DND-41 (cell line): Measurements from ENCODE around the gene GNB5.

ENCODE experiments used
- CTCF ChIP-seq: IDR thresholded peaks from 2 replicates; pipeline ENCODE4 v1.5.1; 2012; ENCODE audit warnings: borderline replicate concordance, low read length, moderate library complexity, mild to moderate bottlenecking; ENCODE audit not compliant: poor library complexity, severe bottlenecking; ENCODE audit errors: extremely low read depth
- EZH2 ChIP-seq: IDR thresholded peaks from 3 replicates; pipeline ENCODE4 v1.6.1; 2012; ENCODE audit warnings: borderline replicate concordance, low read depth, mild to moderate bottlenecking, moderate library complexity, low read length, inconsistent platforms; ENCODE audit not compliant: severe bottlenecking

DNA sequence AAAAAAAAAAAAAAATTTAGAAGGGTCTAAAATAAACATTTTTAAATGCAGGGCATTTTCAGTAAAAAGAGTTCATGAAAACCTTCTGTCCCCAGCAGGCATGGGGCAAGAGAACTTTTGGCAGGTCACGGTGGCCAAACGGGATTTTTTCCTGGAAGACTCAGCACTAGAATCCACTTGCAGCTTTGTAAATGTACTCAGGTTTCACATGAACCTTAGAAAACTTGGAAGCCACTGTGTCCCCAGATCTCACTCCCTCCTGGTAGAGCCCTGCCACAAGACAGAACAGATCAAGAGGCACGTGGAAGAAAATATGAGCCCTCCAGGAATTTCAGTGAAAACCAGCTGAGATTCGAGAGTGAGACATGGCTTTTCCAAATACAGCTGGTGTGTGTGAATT, 2.1 kb upstream of the GNB5 start:
- no peak for TF ChIP-seq CTCF
- TF ChIP-seq EZH2, result no peak
